SHP77 (cell line): ENCODE results near the gene THSD8.
"Not testable (repeated sequence)": the region's sequence is repeated elsewhere in the genome, so short reads cannot be mapped to it uniquely, and the experiment has no call there.

Source experiments
- DNase-seq, 2 experiments: peaks; one replicate each; lab custom pipeline; 2025; lab: John Stamatoyannopoulos, UW

The THSD8 gene

GRCh38 chr19:12792051-12792852 lies 9.6 kb upstream of the THSD8 start:
- peak; percentile 49 to 76 for DNase-seq

GRCh38 chr19:12792853-12793289 lies 9.0 kb upstream of the THSD8 start:
- no peak for DNase-seq

GRCh38 chr19:12793290-12794195 lies 8.3 kb upstream of the THSD8 start:
- DNase-seq: peak; percentile 83 to 86

GRCh38 chr19:12794196-12794941 lies 7.5 kb upstream of the THSD8 start:
- DNase-seq: no peak

- no peak for DNase-seq
Observed at GRCh38 chr19:12794971-12795381, 6.9 kb upstream of the THSD8 start.

- peak; percentile 80 to 83 for DNase-seq
Observed at GRCh38 chr19:12796146-12797071, 5.5 kb upstream of the THSD8 start.

GRCh38 chr19:12797141-12797587 lies 4.7 kb upstream of the THSD8 start:
- DNase-seq: no peak

GRCh38 chr19:12797607-12798006 lies 4.3 kb upstream of the THSD8 start:
- DNase-seq: not testable (repeated sequence)

GRCh38 chr19:12799742-12800465 lies 2.0 kb upstream of the THSD8 start:
- DNase-seq: no peak

- DNase-seq: no peak
Observed at GRCh38 chr19:12800466-12800770, 1.5 kb upstream of the THSD8 start.

GRCh38 chr19:12800923-12801465 lies 875 bp upstream of the THSD8 start:
- DNase-seq: no peak

GRCh38 chr19:12802267-12803106 lies 618 bp downstream of the THSD8 start:
- no peak for DNase-seq

- DNase-seq: no peak
Observed at GRCh38 chr19:12804051-12804450, 2.2 kb downstream of the THSD8 start.

- peak; percentile 67 to 88 for DNase-seq
Observed at GRCh38 chr19:12806242-12807081, 4.6 kb downstream of the THSD8 start, which contains the start of gene RNASEH2A. Gene RNASEH2A (plus strand): TSS chr19:12806584. CDS start chr19:12806674, 90 bp downstream.

- DNase-seq: no peak
Observed at GRCh38 chr19:12815088-12815487, 13.2 kb downstream of the THSD8 start.

GRCh38 chr19:12817188-12817587 lies 15.3 kb downstream of the THSD8 start:
- not testable (repeated sequence) for DNase-seq

GRCh38 chr19:12817810-12818209 lies 15.9 kb downstream of the THSD8 start:
- DNase-seq: not testable (repeated sequence)

- no peak for DNase-seq
Observed at GRCh38 chr19:12821761-12822160, 19.9 kb downstream of the THSD8 start.
